Calu3 (cell line): ENCODE results near the gene IL17C. TPM values are rescaled to one million over a fixed set of nuclear protein-coding genes. Genes with fewer than 3 reads are reported as not detected.

Source experiments
- BruUV-seq: library from RNA; stranded (reverse); fragments of 400-500 nt; replicated peaks from 2 replicates; lab custom pipeline; 2021; lab: Mats Ljungman, UMichigan
- CTCF ChIA-PET: fragments of 300-600 bp; sonication (Branson Sonifier 250); formaldehyde crosslinking; loops from one replicate; lab custom pipeline; 2022; ENCODE audit warnings: antibody characterized with exemption; lab: Charles Lee
- DNase-seq: peaks from one replicate; pipeline ENCODE4 v3.0.0; 2022
- H3K27ac Mint-ChIP-seq: one replicate; pipeline ENCODE4 v1.8.0; 2022; ENCODE audit warnings: mixed read lengths; ENCODE audit not compliant: unreplicated experiment
- H3K27me3 Mint-ChIP-seq: one replicate; pipeline ENCODE4 v1.8.0; 2022; ENCODE audit warnings: mixed read lengths; ENCODE audit not compliant: unreplicated experiment
- H3K36me3 Mint-ChIP-seq: one replicate; pipeline ENCODE4 v1.8.0; 2022; ENCODE audit warnings: mild to moderate bottlenecking, moderate library complexity, mixed read lengths; ENCODE audit not compliant: insufficient read depth, unreplicated experiment
- H3K4me1 Mint-ChIP-seq: one replicate; pipeline ENCODE4 v1.8.0; 2022; ENCODE audit warnings: mild to moderate bottlenecking, low read depth, mixed read lengths; ENCODE audit not compliant: unreplicated experiment
- H3K4me3 Mint-ChIP-seq: one replicate; pipeline ENCODE4 v1.8.0; 2022; ENCODE audit warnings: mild to moderate bottlenecking, low read depth, moderate library complexity, mixed read lengths; ENCODE audit not compliant: unreplicated experiment
- H3K9me3 Mint-ChIP-seq: one replicate; pipeline ENCODE4 v1.8.0; 2022; ENCODE audit warnings: low read depth, mixed read lengths; ENCODE audit not compliant: unreplicated experiment
- CTCF ChIP-seq: fragments of 200-600 bp; IDR thresholded peaks from one replicate; pipeline ENCODE4 v1.8.0; 2022; ENCODE audit warnings: antibody characterized with exemption; ENCODE audit not compliant: unreplicated experiment
- intact Hi-C: fragments of 100-400 bp; cut with micrococcal nuclease; formaldehyde crosslinking; loops from one replicate; pipeline ENCODE4 v1.10.0; 2022; ENCODE audit not compliant: unreplicated experiment
- total RNA-seq: library from RNA; stranded (reverse); gene quantifications from 2 replicates; pipeline ENCODE4 v1.2.3, GENCODE V29; 2022

IL17C gene
- total RNA-seq, 1 experiment from 2014 or later, result not detected

GRCh38 chr16:88633684-88634140 lies 4.7 kb upstream of the IL17C start:
- no TSS peak for BruUV-seq

GRCh38 chr16:88634141-88634993 lies 4.0 kb upstream of the IL17C start:
- Mint-ChIP-seq H3K27ac (no peak overlapping the region), H3K27me3 (peaks cover 24% of the 10 kb centered on the region), H3K4me1 (peaks cover 12% of the 10 kb centered on the region), H3K36me3 (peaks cover 64% of the 10 kb centered on the region), H3K9me3 (no peaks in the 10 kb centered on the region), H3K4me3 (peak overlapping the region; percentile 61)
- DNase-seq, result no peak
- CTCF ChIA-PET, result interaction anchor here (0.9 kb wide), 1 partner anchor 18 kb away, joined by 3 read pairs; no protein-coding TSS in a partner anchor
- no TSS peak for BruUV-seq
- intact Hi-C loops, result no loop called here
- no peak for TF ChIP-seq CTCF

More at GRCh38 chr16:88633684-88634140, 4.7 kb upstream of the IL17C start:
- Mint-ChIP-seq H3K27me3 (peaks cover 21% of the 10 kb centered on the region), H3K27ac (no peak overlapping the region), H3K36me3 (peaks cover 68% of the 10 kb centered on the region), H3K4me1 (peaks cover 10% of the 10 kb centered on the region), H3K4me3 (peak overlapping the region; percentile 61), H3K9me3 (no peaks in the 10 kb centered on the region)
- intact Hi-C loops, result no loop called here
- CTCF ChIA-PET, result interaction anchor here (0.9 to 1.4 kb wide), 2 partner anchors 18 to 64 kb away, joined by 3 read pairs; partner anchors contain the start of gene ZC3H18
- DNase-seq, result peak; percentile 64
- TF ChIP-seq CTCF, result no peak

GRCh38 chr16:88634994-88635670 lies 3.2 kb upstream of the IL17C start:
- CTCF ChIA-PET, result no interaction called here

More at GRCh38 chr16:88634994-88635670, 3.2 kb upstream of the IL17C start:
- TF ChIP-seq CTCF, result no peak
- Mint-ChIP-seq H3K27me3 (peaks cover 31% of the 10 kb centered on the region), H3K27ac (no peak overlapping the region), H3K36me3 (peaks cover 67% of the 10 kb centered on the region), H3K4me1 (peaks cover 16% of the 10 kb centered on the region), H3K4me3 (peak overlapping the region; percentile 61), H3K9me3 (no peaks in the 10 kb centered on the region)
- no peak for DNase-seq
- intact Hi-C loops, result no loop called here
- no TSS peak for BruUV-seq
